ENCODE data around the gene SRD5A1. TPM values are rescaled to one million over a fixed set of nuclear protein-coding genes. Genes with fewer than 3 reads are reported as not detected.

SRD5A1 gene
- polyA plus RNA-seq, 1 experiment = 20.7 TPM

GRCh38 chr5:6623228-6623627 lies 10.0 kb upstream of the SRD5A1 start:
- no peak for TF ChIP-seq CTCF (IDR thresholded peaks at IDR 0.05; ENCODE audit: low read depth, low read length)
- Histone ChIP-seq H3K4me3 (ENCODE audit: low read depth, low read length) (no peak overlapping the region), H3K9me3 (ENCODE audit: control insufficient read depth, insufficient read depth, low read length) (peaks cover 4% of the 10 kb centered on the region; the same call in 1 of the 2 replicates), H3K27ac (ENCODE audit: low read depth, low read length) (no peak overlapping the region), H3K27me3 (ENCODE audit: control insufficient read depth, insufficient read depth, low read length) (no peaks in the 10 kb centered on the region)
- no peak for DNase-seq (ENCODE audit: low read depth, low spot score)
- ChIA-PET CTCF (interaction anchor here (0.6 to 5.3 kb wide), 3 partner anchors 109 to 122 kb away, joined by 4 to 41 read pairs (median 7); no protein-coding TSS in a partner anchor), POLR2A (no interaction called here)

- no peak overlapping the region for H3K4me3 ChIP-seq (ENCODE audit: low read depth, low read length)
- peaks cover 4% of the 10 kb centered on the region; the same call in 1 of the 2 replicates for H3K9me3 ChIP-seq (ENCODE audit: control insufficient read depth, insufficient read depth, low read length)
- DNase-seq (ENCODE audit: low read depth, low spot score) = no peak
- H3K27me3 ChIP-seq (ENCODE audit: control insufficient read depth, insufficient read depth, low read length) = no peaks in the 10 kb centered on the region
- TF ChIP-seq CTCF (IDR thresholded peaks at IDR 0.05; ENCODE audit: low read depth, low read length) = no peak
- H3K27ac ChIP-seq (ENCODE audit: low read depth, low read length) = no peak overlapping the region
- CTCF ChIA-PET = interaction anchor here (5.3 kb wide), 1 partner anchor 122 kb away, joined by 41 read pairs; no protein-coding TSS in a partner anchor
- POLR2A ChIA-PET = no interaction called here
Observed at GRCh38 chr5:6623941-6624340, 9.3 kb upstream of the SRD5A1 start.

- ChIA-PET CTCF (interaction anchor here (4.7 kb wide), 1 partner anchor 119 kb away, joined by 24 read pairs; no protein-coding TSS in a partner anchor), POLR2A (no interaction called here)
- Histone ChIP-seq H3K9me3 (ENCODE audit: control insufficient read depth, insufficient read depth, low read length) (peaks cover 4% of the 10 kb centered on the region; the same call in 1 of the 2 replicates), H3K27me3 (ENCODE audit: control insufficient read depth, insufficient read depth, low read length) (no peaks in the 10 kb centered on the region), H3K4me3 (ENCODE audit: low read depth, low read length) (no peak overlapping the region), H3K27ac (ENCODE audit: low read depth, low read length) (no peak overlapping the region)
- DNase-seq (ENCODE audit: low read depth, low spot score) = no peak
- TF ChIP-seq CTCF (IDR thresholded peaks at IDR 0.05; ENCODE audit: low read depth, low read length) = no peak
Observed at GRCh38 chr5:6626508-6626907, 6.7 kb upstream of the SRD5A1 start.

- ChIA-PET CTCF (interaction anchor here (2.9 kb wide), 1 partner anchor 113 kb away, joined by 35 read pairs; no protein-coding TSS in a partner anchor), POLR2A (no interaction called here)
- no peak for DNase-seq (ENCODE audit: low read depth, low spot score)
- Histone ChIP-seq H3K27ac (ENCODE audit: low read depth, low read length) (no peak overlapping the region), H3K9me3 (ENCODE audit: control insufficient read depth, insufficient read depth, low read length) (no peaks in the 10 kb centered on the region), H3K4me3 (ENCODE audit: low read depth, low read length) (peak overlapping the region; percentile 91), H3K27me3 (ENCODE audit: control insufficient read depth, insufficient read depth, low read length) (no peaks in the 10 kb centered on the region)
- no peak for TF ChIP-seq CTCF (IDR thresholded peaks at IDR 0.05; ENCODE audit: low read depth, low read length)
Observed at GRCh38 chr5:6631441-6631840, 1.8 kb upstream of the SRD5A1 start.

GRCh38 chr5:6632324-6632887 lies 834 bp upstream of the SRD5A1 start:
- TF ChIP-seq CTCF (IDR thresholded peaks at IDR 0.05; ENCODE audit: low read depth, low read length) = 0 out of 2 replicates have a peak, but pooled peaks have one; percentile 16
- Histone ChIP-seq H3K27ac (ENCODE audit: low read depth, low read length) (peak overlapping the region; percentile 47), H3K27me3 (ENCODE audit: control insufficient read depth, insufficient read depth, low read length) (no peaks in the 10 kb centered on the region), H3K9me3 (ENCODE audit: control insufficient read depth, insufficient read depth, low read length) (no peaks in the 10 kb centered on the region), H3K4me3 (ENCODE audit: low read depth, low read length) (peak overlapping the region; percentile 91)
- POLR2A ChIA-PET = interaction anchor here (0.6 to 2.1 kb wide), 5 partner anchors 72 to 117 kb away, joined by 3 to 18 read pairs (median 5); partner anchors contain the start of gene TENT4A
- CTCF ChIA-PET = interaction anchor here (1.0 to 2.9 kb wide), 3 partner anchors 96 to 112 kb away, joined by 3 to 35 read pairs (median 3); no protein-coding TSS in a partner anchor
- DNase-seq (ENCODE audit: low read depth, low spot score) = no peak

Data from AG04450 (cell line).